DMS 273 treated with DMSO at 0.1 percent for 48 hours (cell line): Measurements from ENCODE around the gene LAMTOR1.
A peak's percentile ranks its signal among the peaks of the same experiment; 100 is the strongest.

Source experiments
- DNase-seq: peaks from one replicate; lab custom pipeline; 2025; lab: John Stamatoyannopoulos, UW

The LAMTOR1 gene

DNA sequence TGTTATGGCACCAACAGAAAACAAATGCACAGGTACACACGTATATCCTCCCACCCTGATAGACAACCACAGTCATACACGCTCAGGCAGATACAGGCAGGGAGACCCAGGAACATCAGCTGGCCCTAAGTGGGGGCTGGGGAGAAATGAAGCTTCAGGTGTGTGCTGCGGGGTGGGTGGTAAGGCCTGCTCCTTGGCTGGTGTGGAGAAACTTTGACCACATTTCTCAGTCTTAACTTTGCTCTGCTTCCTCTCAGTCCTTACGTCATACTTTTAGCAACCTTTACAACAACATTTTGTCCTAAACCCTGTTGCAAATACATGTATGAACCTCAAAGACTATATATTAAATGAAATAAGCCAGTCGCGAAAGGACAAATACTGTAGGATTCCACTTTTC is 16.1 kb upstream of the LAMTOR1 start:
- DNase-seq, result no peak

GRCh38 chr11:72116019-72116755 is 13.1 kb upstream of the LAMTOR1 start:
- DNase-seq, result no peak

GRCh38 chr11:72114570-72114969 is 11.5 kb upstream of the LAMTOR1 start:
- DNase-seq, result no peak

GRCh38 chr11:72112978-72113808 is 10.1 kb upstream of the LAMTOR1 start:
- no peak for DNase-seq

- DNase-seq, result peak; percentile 98
Observed at GRCh38 chr11:72112143-72112977, 9.3 kb upstream of the LAMTOR1 start, which contains the start of gene ANAPC15. TSS of gene ANAPC15 (minus strand) at chr11:72112695. CDS start at chr11:72111276, 1,419 bp downstream.

DNA sequence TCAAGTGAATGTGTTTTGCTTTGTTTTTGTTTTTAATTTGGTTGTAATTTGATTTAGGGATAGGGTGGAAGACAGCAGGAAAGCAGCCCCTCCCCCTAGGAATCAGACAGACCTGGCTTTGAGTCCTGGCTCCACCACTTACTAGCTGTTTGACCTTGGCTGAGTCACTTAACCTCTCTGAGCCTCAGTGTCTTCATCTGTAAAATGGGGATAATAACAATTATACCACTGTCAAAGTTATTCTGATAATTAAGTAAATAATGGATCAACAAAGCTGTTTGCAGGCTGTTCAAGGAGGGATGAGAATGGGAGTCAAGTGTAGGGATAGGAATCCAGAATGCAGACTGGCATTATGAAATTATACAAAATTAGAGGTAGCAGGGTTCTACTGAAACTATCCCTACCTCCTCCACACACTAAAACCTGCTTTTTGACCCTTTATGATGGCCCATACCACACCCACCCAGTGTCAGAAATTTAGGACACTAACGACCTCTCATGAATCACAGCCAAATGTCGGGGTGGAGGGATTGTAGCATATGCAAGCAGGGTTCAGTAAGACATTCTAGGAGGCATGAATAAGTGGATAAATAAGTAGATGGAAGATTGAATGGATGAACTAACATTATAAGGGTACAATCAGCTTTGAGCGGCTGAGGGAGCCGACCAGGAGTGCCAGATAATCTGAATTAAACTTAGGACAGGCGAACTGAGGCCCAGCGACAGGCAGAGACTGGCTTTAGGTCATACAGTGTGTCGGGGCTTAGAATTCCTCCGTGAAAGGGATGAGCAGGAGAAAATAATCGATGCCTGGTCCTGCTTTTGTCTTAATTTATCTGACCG is 8.4 kb upstream of the LAMTOR1 start:
- no peak for DNase-seq

DNA sequence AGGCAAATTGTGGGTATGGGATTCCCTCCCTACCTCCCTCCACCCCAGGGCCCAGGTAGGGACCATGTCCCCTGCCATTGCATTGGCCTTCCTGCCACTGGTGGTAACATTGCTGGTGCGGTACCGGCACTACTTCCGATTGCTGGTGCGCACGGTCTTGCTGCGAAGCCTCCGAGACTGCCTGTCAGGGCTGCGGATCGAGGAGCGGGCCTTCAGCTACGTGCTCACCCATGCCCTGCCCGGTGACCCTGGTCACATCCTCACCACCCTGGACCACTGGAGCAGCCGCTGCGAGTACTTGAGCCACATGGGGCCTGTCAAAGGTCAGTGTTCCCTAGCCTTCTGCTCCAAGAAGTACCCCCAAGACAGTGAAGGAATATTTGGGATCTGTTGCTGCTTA is 2.8 kb upstream of the LAMTOR1 start, which contains the start of gene TOMT:
Gene TOMT (plus strand): TSS at position 37 of the 400 bp plus-strand sequence. CDS start 28 bp downstream, at position 65.
- no peak for DNase-seq

DNA sequence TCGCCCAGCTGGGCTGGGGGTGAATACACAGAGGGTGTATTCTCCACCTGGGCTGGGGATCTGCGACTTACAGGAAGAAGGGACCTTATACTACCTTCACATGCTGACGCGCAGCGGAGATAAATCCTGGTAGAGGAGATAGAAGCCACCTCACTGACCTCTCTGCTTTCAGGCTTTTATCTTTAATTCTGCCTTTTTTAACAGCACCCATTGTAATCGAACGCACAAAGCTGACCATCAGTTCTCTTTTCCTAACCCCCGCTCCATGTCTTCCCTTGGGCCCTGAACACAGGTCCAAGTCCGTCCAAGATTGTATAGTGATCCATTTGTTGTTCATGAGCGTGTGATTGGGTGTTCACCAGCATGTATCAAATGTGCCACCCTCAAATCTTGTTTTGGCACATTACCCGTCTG is 664 bp upstream of the LAMTOR1 start:
- DNase-seq, result no peak

DNA sequence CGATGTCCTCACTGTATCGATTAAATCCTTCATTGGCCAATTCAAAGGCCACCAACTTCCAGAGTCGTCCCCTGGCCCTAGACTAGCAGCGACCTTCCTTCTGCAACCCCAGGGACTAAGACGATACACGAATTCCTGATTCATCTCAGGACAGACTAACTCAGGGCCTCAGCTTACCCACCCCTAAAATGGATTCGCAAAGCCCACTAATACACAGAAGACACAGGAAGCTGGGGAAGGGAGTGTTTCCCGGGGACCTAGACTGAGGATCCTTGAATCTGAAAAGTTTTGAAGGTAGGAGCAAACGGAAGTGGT is 509 bp downstream of the LAMTOR1 start:
- no peak for DNase-seq

- no peak for DNase-seq
Observed at GRCh38 chr11:72102162-72102561, 935 bp downstream of the LAMTOR1 start.

DNA sequence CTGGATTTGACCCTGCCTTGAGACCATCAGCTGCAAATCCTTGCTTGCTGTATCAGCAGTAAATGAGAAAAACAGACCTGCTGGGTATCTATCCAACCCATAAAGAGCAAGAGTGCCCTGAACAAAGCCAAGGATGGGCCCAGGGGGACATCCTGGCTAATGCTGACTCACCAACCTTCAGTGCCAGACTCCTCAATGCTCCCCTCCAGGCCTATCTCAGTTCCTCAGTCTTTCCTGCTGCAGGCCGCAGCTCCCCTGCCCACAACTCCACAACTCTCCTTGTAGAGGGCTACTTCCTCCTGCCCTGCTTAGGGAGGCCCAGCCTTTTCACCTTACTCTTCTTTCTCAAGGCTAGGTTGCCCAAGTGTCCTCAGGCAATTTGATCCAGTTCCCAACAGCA is 2.6 kb downstream of the LAMTOR1 start:
- no peak for DNase-seq

- DNase-seq, result no peak
Observed at GRCh38 chr11:72100009-72100408, 3.1 kb downstream of the LAMTOR1 start.

- no peak for DNase-seq
Observed at GRCh38 chr11:72098741-72099140, 4.4 kb downstream of the LAMTOR1 start.

- DNase-seq, result no peak
Observed at GRCh38 chr11:72091292-72091691, 11.8 kb downstream of the LAMTOR1 start.

- DNase-seq, result no peak
Observed at GRCh38 chr11:72088076-72088808, 14.9 kb downstream of the LAMTOR1 start.

GRCh38 chr11:72085621-72086351 is 17.3 kb downstream of the LAMTOR1 start:
- no peak for DNase-seq

DNA sequence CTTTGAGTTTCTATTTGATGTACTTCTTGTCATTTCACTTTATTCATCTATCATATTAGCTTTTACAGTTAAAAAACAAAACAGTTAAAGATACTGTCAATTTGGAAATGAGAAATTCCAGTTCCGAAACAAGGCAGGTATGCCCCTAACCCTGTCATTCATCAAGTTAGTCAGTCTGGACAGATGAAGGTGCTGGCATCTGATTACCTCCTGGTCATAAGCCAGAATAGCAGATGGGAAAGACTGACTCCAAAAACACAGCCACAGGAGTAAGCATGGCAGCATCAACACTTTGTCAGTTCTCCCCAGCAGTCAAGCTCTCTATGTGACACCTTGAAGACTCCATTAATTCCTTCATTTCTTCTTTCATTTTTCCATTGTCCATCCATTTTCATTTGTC is 18.1 kb downstream of the LAMTOR1 start:
- peak; percentile 67 for DNase-seq

GRCh38 chr11:72084076-72084475 is 19.0 kb downstream of the LAMTOR1 start:
- no peak for DNase-seq

DNA sequence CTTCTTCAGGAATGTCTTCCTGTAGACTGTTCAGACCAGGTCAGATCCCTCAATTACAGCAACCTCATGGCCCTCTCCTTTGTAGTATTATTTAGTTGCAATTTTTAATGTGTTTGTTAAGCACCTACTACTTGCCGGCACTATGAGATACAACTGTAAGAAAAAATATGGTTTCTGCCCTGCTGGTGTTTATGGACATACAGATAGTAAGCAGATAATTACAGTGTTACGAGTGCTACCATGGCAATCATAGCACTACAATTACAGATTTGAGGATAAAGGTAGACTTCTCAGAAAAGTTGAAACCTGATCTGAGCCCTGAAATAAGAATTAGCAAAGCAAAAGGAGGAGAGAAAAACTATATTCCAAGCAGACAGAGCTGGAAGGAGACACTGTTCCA is 19.7 kb downstream of the LAMTOR1 start:
- DNase-seq, result no peak

- no peak for DNase-seq
Observed at GRCh38 chr11:72081821-72082453, 21.2 kb downstream of the LAMTOR1 start.
